KMS-11 (cell line): ENCODE measurements around the gene ADCY4.

Experiments used
- H2AFZ ChIP-seq: fragments of 200-600 bp; sonication (generic); 2 replicates; pipeline ENCODE4 v1.6.1; 2016; ENCODE audit warnings: antibody characterized with exemption, mixed run types, low read depth
- H3K27ac ChIP-seq: fragments of 200-600 bp; sonication (generic); 2 replicates; pipeline ENCODE4 v1.6.1; 2016; ENCODE audit warnings: mild to moderate bottlenecking, mixed run types
- H3K27me3 ChIP-seq: fragments of 200-600 bp; sonication (generic); 2 replicates; pipeline ENCODE4 v1.6.1; 2017; ENCODE audit warnings: mild to moderate bottlenecking, low read depth, mixed run types, moderate library complexity; ENCODE audit not compliant: insufficient read depth
- H3K36me3 ChIP-seq: fragments of 200-600 bp; sonication (generic); 2 replicates; pipeline ENCODE4 v1.6.1; 2017; ENCODE audit warnings: mild to moderate bottlenecking, mixed run types; ENCODE audit not compliant: insufficient read depth
- H3K4me1 ChIP-seq: fragments of 200-600 bp; sonication (generic); 2 replicates; pipeline ENCODE4 v1.6.1; 2016; ENCODE audit warnings: mild to moderate bottlenecking, low read depth, mixed run types; ENCODE audit not compliant: poor library complexity, severe bottlenecking
- H3K4me2 ChIP-seq: fragments of 200-600 bp; sonication (generic); 2 replicates; pipeline ENCODE4 v1.7.0; 2016; ENCODE audit warnings: mild to moderate bottlenecking, mixed run types
- H3K4me3 ChIP-seq: fragments of 200-600 bp; sonication (generic); IDR thresholded peaks from 2 replicates; pipeline ENCODE4 v1.6.1; 2017; ENCODE audit warnings: low read depth, low read length, mixed read lengths; ENCODE audit not compliant: insufficient read depth
- H3K79me2 ChIP-seq: fragments of 200-600 bp; sonication (generic); 2 replicates; pipeline ENCODE4 v1.6.1; 2016; ENCODE audit warnings: low read depth, mixed run types; ENCODE audit not compliant: insufficient read depth
- H3K9ac ChIP-seq: fragments of 200-600 bp; sonication (generic); 2 replicates; pipeline ENCODE4 v1.6.1; 2016; ENCODE audit warnings: mild to moderate bottlenecking, mixed run types
- H4K20me1 ChIP-seq: fragments of 200-600 bp; sonication (generic); 2 replicates; pipeline ENCODE4 v1.6.1; 2016; ENCODE audit warnings: mild to moderate bottlenecking, mixed run types; ENCODE audit not compliant: insufficient read depth
- CTCF ChIP-seq: fragments of 200-600 bp; sonication (generic); conservative IDR thresholded peaks from 2 replicates; pipeline ENCODE4 v1.6.1; 2017; ENCODE audit warnings: low read depth, mild to moderate bottlenecking, antibody characterized with exemption, low read length, moderate library complexity, mixed read lengths

Gene ADCY4

DNA sequence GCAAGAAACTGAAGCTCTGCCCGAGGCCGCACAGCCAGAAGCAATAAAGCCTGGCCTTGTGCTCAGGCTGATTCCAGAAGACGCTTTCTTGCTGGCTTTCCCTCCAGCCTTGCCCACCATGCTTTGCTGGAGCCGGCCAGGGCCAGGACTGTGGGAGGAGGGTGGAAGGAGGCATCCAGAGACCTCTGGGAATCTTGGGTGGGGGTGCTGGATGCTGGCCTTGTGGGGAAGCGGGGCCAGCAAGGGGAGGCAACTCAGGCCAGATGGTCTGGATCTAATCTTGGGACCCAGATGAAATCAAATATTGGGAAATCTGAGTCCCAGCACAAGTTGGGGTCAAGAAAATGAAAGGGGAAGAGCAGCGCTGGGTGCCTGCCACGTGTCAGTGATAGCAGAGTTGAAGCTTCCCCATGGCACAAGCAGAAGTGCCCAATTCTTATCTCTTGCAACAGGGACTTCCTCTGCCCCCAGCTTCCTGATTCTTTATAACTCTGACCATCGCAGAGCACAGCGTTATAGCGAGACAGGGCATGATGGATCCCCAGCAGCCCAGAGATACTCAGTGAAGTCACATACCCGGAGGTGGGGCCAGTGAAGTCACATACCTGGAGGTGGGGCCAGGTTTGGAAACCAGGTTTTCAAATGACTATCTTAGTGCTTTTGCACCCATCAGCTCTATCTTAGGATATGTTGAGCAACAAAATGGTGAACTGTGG lies 57.1 kb downstream of the ADCY4 start:
- peaks cover 21% of the 10 kb centered on the region for H3K4me1 ChIP-seq
- H3K79me2 ChIP-seq: no peaks in the 10 kb centered on the region
- H3K9ac ChIP-seq: no peak overlapping the region
- no peaks in the 10 kb centered on the region for H3K36me3 ChIP-seq
- no peaks in the 10 kb centered on the region for H4K20me1 ChIP-seq
- TF ChIP-seq CTCF: no peak
- H2AFZ ChIP-seq: no peak overlapping the region
- no peak overlapping the region for H3K27ac ChIP-seq
- H3K4me2 ChIP-seq: no peak overlapping the region
- H3K27me3 ChIP-seq: no peaks in the 10 kb centered on the region
- no peak overlapping the region for H3K4me3 ChIP-seq

GRCh38 chr14:24277071-24277470 lies 57.8 kb downstream of the ADCY4 start:
- H3K4me1 ChIP-seq: peaks cover 27% of the 10 kb centered on the region

DNA sequence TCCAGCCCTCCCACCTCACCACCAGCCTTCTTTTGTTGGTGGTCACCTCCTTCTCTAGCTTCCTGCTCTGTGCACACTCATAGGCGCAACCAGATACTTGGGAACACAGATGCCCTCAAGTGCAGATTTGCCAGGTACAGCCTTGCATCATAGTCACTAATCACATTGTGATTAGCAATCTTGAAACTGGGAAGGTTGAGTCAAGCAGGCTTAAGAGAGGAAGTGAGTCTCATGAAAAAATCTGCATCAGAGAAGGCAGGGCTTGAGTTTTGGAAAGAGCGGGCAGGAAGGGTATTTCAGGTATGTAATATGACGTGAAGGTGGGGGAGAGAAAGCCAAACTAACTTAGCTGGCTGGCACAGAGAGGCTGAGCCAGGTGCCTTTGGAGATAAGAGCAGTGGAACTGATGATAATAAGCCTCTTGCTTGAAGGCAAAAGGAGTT lies 60.7 kb downstream of the ADCY4 start:
- Histone ChIP-seq H3K27ac (peak overlapping the region; percentile 38; the same call in 1 of the 2 replicates), H3K4me1 (peaks cover 28% of the 10 kb centered on the region), H3K9ac (no peak overlapping the region), H3K4me3 (no peak overlapping the region), H3K36me3 (no peaks in the 10 kb centered on the region), H3K27me3 (no peaks in the 10 kb centered on the region), H3K79me2 (no peaks in the 10 kb centered on the region), H2AFZ (peak overlapping the region; percentile 22; the same call in 1 of the 2 replicates), H4K20me1 (no peaks in the 10 kb centered on the region), H3K4me2 (peak overlapping the region; percentile 27; the same call in 1 of the 2 replicates)
- no peak for TF ChIP-seq CTCF

More at GRCh38 chr14:24277071-24277470, 57.8 kb downstream of the ADCY4 start:
- Histone ChIP-seq H3K4me2 (no peak overlapping the region), H3K4me3 (no peak overlapping the region), H3K27ac (no peak overlapping the region), H3K9ac (no peak overlapping the region), H2AFZ (no peak overlapping the region), H4K20me1 (no peaks in the 10 kb centered on the region), H3K79me2 (no peaks in the 10 kb centered on the region), H3K27me3 (no peaks in the 10 kb centered on the region), H3K36me3 (no peaks in the 10 kb centered on the region)
- TF ChIP-seq CTCF: no peak

GRCh38 chr14:24273422-24273998 lies 61.4 kb downstream of the ADCY4 start:
- no peak overlapping the region; the same call in 1 of the 2 replicates for H2AFZ ChIP-seq
- peak; percentile 23; the same call in 1 of the 2 replicates for TF ChIP-seq CTCF
- no peaks in the 10 kb centered on the region for H3K36me3 ChIP-seq
- no peaks in the 10 kb centered on the region for H3K27me3 ChIP-seq
- no peak overlapping the region for H3K4me3 ChIP-seq
- peaks cover 24% of the 10 kb centered on the region for H3K4me1 ChIP-seq
- peak overlapping the region; percentile 27; the same call in 1 of the 2 replicates for H3K4me2 ChIP-seq
- H3K79me2 ChIP-seq: no peaks in the 10 kb centered on the region
- H4K20me1 ChIP-seq: no peaks in the 10 kb centered on the region
- no peak overlapping the region for H3K9ac ChIP-seq
- H3K27ac ChIP-seq: peak overlapping the region; percentile 38; the same call in 1 of the 2 replicates
